Left lung (tissue), 10 donors: ENCODE results near the gene C22orf39. TPM values are rescaled to one million over a fixed set of nuclear protein-coding genes. Genes with fewer than 3 reads are reported as not detected.

ENCODE experiments used
- ATAC-seq: fragments of 200-7000 bp; cut with Tn5 transposase; one replicate; pipeline ENCODE4 v1.9.1; 2020; ENCODE audit warnings: moderate library complexity
- DNase-seq, 4 donors: peaks; one replicate each; pipeline ENCODE4 v3.0.0-alpha.2; 2013 to 2020
- H3K27ac ChIP-seq, 2 donors: fragments of 200-600 bp; sonication (generic) in 1 of 2; one replicate each; pipeline versions ENCODE4 v1.5.0 to v1.8.0; 2020 to 2021
- H3K27me3 ChIP-seq, 2 donors: fragments of 200-600 bp; sonication (generic) in 1 of 2; one replicate each; pipeline versions ENCODE4 v1.5.0 to v1.8.0; 2020 to 2021
- H3K36me3 ChIP-seq, 2 donors: fragments of 200-600 bp; sonication (generic) in 1 of 2; one replicate each; pipeline versions ENCODE4 v1.5.0 to v1.8.0; 2020 to 2021
- H3K4me1 ChIP-seq, 2 donors: fragments of 200-600 bp; one replicate each; pipeline ENCODE4 v1.8.0; 2021
- H3K4me3 ChIP-seq, 2 donors: fragments of 200-600 bp; sonication (generic) in 1 of 2; one replicate each; pipeline versions ENCODE4 v1.5.0 to v1.8.0; 2020 to 2021; ENCODE audit warnings: mild to moderate bottlenecking in 1 of 2
- H3K9me3 ChIP-seq, 2 donors: fragments of 200-600 bp; sonication (generic) in 1 of 2; one replicate each; pipeline versions ENCODE4 v1.5.0 to v1.8.0; 2020 to 2021
- CTCF ChIP-seq, 2 donors: fragments of 200-600 bp; sonication (generic) in 1 of 2; IDR thresholded peaks; one replicate each; pipeline versions ENCODE4 v1.5.0 to v1.8.0; 2021; ENCODE audit warnings: antibody characterized with exemption in 2 of 2
- intact Hi-C, 2 donors: fragments of 100-400 bp; cut with DNase I; formaldehyde crosslinking; loops; one replicate each; pipeline versions ENCODE4 v1.11.2 to v1.14.2; 2022
- polyA plus RNA-seq, 6 donors: library from polyadenylated mRNA; unstranded; fragments of 120-200 nt; gene quantifications; one replicate each; pipeline ENCODE4 v1.2.1, GENCODE V29; 2013; ENCODE audit not compliant: insufficient read length in 6 of 6
- total RNA-seq, 2 donors: library from RNA; stranded (reverse); fragmentation: NEBNext Ultra II Directional; extraction: Animal tissue kit (Norgen Biotek cat#: 25700); gene quantifications; one replicate each; pipeline ENCODE4 v1.2.1, GENCODE V29; 2021
- donor health status: DM: no; HTN: yes; CAD: no.
- donor health status: DM: no; HTN: no; CAD: no.

The C22orf39 gene
- total and polyA plus RNA-seq, 8 donors: 30.1 to 42.9 (median 37.1) TPM

GRCh38 chr22:19471572-19471971, 24.1 kb upstream of the C22orf39 start:
- no peak for DNase-seq
- Histone ChIP-seq H3K27me3 (no peaks in the 10 kb centered on the region), H3K27ac (no peak overlapping the region), H3K4me3 (no peak overlapping the region), H3K4me1 (peaks cover 3 to 7% of the 10 kb centered on the region in 2 donors), H3K36me3 (peaks cover 0 to 89% of the 10 kb centered on the region in 2 donors), H3K9me3 (no peaks in the 10 kb centered on the region)
- TF ChIP-seq CTCF (IDR thresholded peaks at IDR 0.05): no peak
- intact Hi-C loops: no loop called here
- no peak for ATAC-seq

GRCh38 chr22:19470010-19470409, 22.5 kb upstream of the C22orf39 start:
- Histone ChIP-seq H3K27me3 (no peaks in the 10 kb centered on the region), H3K36me3 (peaks cover 0 to 100% of the 10 kb centered on the region in 2 donors), H3K9me3 (no peaks in the 10 kb centered on the region), H3K4me3 (no peak overlapping the region), H3K27ac (no peak overlapping the region), H3K4me1 (no peaks in the 10 kb centered on the region)
- intact Hi-C loops: no loop called here
- TF ChIP-seq CTCF (IDR thresholded peaks at IDR 0.05): no peak
- DNase-seq (no peak), ATAC-seq (no peak)

GRCh38 chr22:19469421-19469820, 21.9 kb upstream of the C22orf39 start:
- TF ChIP-seq CTCF (IDR thresholded peaks at IDR 0.05): no peak
- Histone ChIP-seq H3K4me1 (no peaks in the 10 kb centered on the region), H3K36me3 (peaks cover 0 to 100% of the 10 kb centered on the region in 2 donors), H3K9me3 (no peaks in the 10 kb centered on the region), H3K27ac (no peak overlapping the region), H3K4me3 (no peak overlapping the region), H3K27me3 (no peaks in the 10 kb centered on the region)
- intact Hi-C loops: no loop called here
- ATAC-seq (no peak), DNase-seq (no peak)

GRCh38 chr22:19467912-19468311, 20.4 kb upstream of the C22orf39 start:
- Histone ChIP-seq H3K9me3 (no peaks in the 10 kb centered on the region), H3K27me3 (no peaks in the 10 kb centered on the region), H3K27ac (no peak overlapping the region), H3K4me3 (no peak overlapping the region), H3K36me3 (peaks cover 0 to 100% of the 10 kb centered on the region in 2 donors), H3K4me1 (no peaks in the 10 kb centered on the region)
- intact Hi-C loops: no loop called here
- TF ChIP-seq CTCF (IDR thresholded peaks at IDR 0.05): no peak
- DNase-seq (no peak), ATAC-seq (no peak)

- H3K27me3 ChIP-seq: no peaks in the 10 kb centered on the region
Measured at GRCh38 chr22:19466848-19467752, 19.6 kb upstream of the C22orf39 start.

More at GRCh38 chr22:19466848-19467752, 19.6 kb upstream of the C22orf39 start:
- TF ChIP-seq CTCF (IDR thresholded peaks at IDR 0.05): no peak
- DNase-seq (no peak), ATAC-seq (no peak)
- Histone ChIP-seq H3K4me3 (no peak overlapping the region), H3K27ac (no peak overlapping the region), H3K9me3 (no peaks in the 10 kb centered on the region), H3K36me3 (peaks cover 0 to 100% of the 10 kb centered on the region in 2 donors), H3K4me1 (no peaks in the 10 kb centered on the region)
- intact Hi-C loops: no loop called here
